KBM-7 (cell line): ENCODE data around the gene GATA3.
A peak's percentile ranks its signal among the peaks of the same experiment; 100 is the strongest.
"Not testable (repeated sequence)": the region's sequence is repeated elsewhere in the genome, so short reads cannot be mapped to it uniquely, and the experiment has no call there.

ENCODE experiments used
- DNase-seq: peaks from one replicate; pipeline ENCODE4 v3.0.0-alpha.2; 2015
- in situ Hi-C: fragments of 300-500 bp; cut with MboI; formaldehyde crosslinking; loops from 2 replicates; pipeline ENCODE4 v1.14.3; 2020; ENCODE audit warnings: low sequenced_read_pairs, low pct_unique_long_range_greater_than_20kb, mixed read lengths

The GATA3 gene

GRCh38 chr10:8054494-8055407, at the start of gene GATA3:
Gene GATA3 (plus strand): TSS chr10:8054688. CDS start chr10:8055656, 968 bp downstream.
- in situ Hi-C loops, result no loop called here
- peak; percentile 37 for DNase-seq

GRCh38 chr10:8006274-8006999, 48.1 kb upstream of the GATA3 start:
- DNase-seq, result no peak
- in situ Hi-C loops, result no loop called here

- no peak for DNase-seq
- in situ Hi-C loops, result no loop called here
These were observed 45.5 kb upstream of the GATA3 start for GRCh38 chr10:8009031-8009430.

- in situ Hi-C loops, result no loop called here
- DNase-seq, result no peak
These were observed 41.5 kb upstream of the GATA3 start for GRCh38 chr10:8013006-8013405.

GRCh38 chr10:8013619-8014018, 40.9 kb upstream of the GATA3 start:
- in situ Hi-C loops, result no loop called here
- DNase-seq, result no peak

GRCh38 chr10:8014649-8015048, 39.8 kb upstream of the GATA3 start:
- in situ Hi-C loops, result no loop called here
- DNase-seq, result no peak

- in situ Hi-C loops, result no loop called here
- no peak for DNase-seq
These were observed 37.2 kb upstream of the GATA3 start for GRCh38 chr10:8017277-8017676.

- DNase-seq, result no peak
- in situ Hi-C loops, result no loop called here
These were observed 31.2 kb upstream of the GATA3 start for GRCh38 chr10:8023321-8023720.

GRCh38 chr10:8023851-8024250, 30.6 kb upstream of the GATA3 start:
- in situ Hi-C loops, result no loop called here
- no peak for DNase-seq

GRCh38 chr10:8026349-8027259, 27.9 kb upstream of the GATA3 start:
- no peak for DNase-seq
- in situ Hi-C loops, result no loop called here

GRCh38 chr10:8031211-8031610, 23.3 kb upstream of the GATA3 start:
- in situ Hi-C loops, result not testable (repeated sequence)

GRCh38 chr10:8032558-8032957, 21.9 kb upstream of the GATA3 start:
- no peak for DNase-seq

More at GRCh38 chr10:8031211-8031610, 23.3 kb upstream of the GATA3 start:
- DNase-seq, result not testable (repeated sequence)

GRCh38 chr10:8033812-8034465, 20.5 kb upstream of the GATA3 start:
- DNase-seq, result no peak
- in situ Hi-C loops, result no loop called here

More at GRCh38 chr10:8032558-8032957, 21.9 kb upstream of the GATA3 start:
- in situ Hi-C loops, result no loop called here

- in situ Hi-C loops, result no loop called here
- DNase-seq, result no peak
These were observed 20.0 kb upstream of the GATA3 start for GRCh38 chr10:8034466-8035005.

GRCh38 chr10:8035006-8035640, 19.4 kb upstream of the GATA3 start:
- no peak for DNase-seq
- in situ Hi-C loops, result no loop called here

GRCh38 chr10:8035641-8036470, 18.6 kb upstream of the GATA3 start:
- no peak for DNase-seq
- in situ Hi-C loops, result no loop called here

- in situ Hi-C loops, result no loop called here
- DNase-seq, result no peak
These were observed 17.8 kb upstream of the GATA3 start for GRCh38 chr10:8036506-8037198.
